Suppressor macrophage treated with lipopolysaccharide for 1 hour (primary cell): ENCODE measurements around the gene ASIP.
"Not testable (repeated sequence)": the region's sequence is repeated elsewhere in the genome, so short reads cannot be mapped to it uniquely, and the experiment has no call there.

Experiments used
- DNase-seq, 3 donors: peaks; one replicate each; pipeline ENCODE4 v3.0.0-alpha.2; 2020 to 2022

The ASIP gene

DNA sequence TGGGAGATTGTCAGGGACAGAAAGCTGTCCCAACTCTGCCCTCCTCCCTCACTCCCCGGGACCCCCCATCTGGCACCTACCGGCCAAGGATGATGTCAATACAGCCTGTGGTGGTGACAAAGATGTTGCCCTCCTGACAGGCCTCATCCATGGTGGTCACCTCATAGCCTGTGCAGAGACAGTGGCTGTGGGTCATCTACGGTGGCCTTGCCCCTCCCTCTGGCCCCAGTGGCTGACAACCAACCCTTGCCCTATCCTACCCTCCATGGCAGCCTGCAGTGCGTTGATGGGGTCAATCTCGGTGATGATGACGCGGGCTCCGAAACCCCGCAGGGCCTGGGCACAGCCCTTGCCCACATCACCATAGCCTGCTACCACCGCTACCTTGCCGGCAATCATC is 49.2 kb downstream of the ASIP start:
- DNase-seq = no peak

DNA sequence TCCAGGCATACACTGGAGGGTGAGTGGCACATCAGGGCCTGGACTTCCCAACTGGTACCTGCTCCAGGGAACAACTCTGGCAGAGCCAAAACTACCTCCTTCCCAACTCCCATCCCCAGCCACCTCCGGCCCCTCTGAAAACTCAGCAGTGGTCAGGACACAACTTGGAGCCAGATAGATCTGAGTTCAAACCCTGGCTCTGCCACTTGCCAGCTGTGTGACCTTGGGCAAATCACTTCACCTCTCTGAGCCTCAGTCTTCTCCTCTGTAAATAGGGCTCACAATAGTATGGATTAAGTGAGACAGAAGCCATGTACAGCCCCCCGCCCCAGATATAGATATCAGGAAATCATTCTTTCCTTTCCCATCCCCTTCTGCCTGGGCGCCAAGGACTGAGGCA is 51.3 kb downstream of the ASIP start:
- DNase-seq = no peak

DNA sequence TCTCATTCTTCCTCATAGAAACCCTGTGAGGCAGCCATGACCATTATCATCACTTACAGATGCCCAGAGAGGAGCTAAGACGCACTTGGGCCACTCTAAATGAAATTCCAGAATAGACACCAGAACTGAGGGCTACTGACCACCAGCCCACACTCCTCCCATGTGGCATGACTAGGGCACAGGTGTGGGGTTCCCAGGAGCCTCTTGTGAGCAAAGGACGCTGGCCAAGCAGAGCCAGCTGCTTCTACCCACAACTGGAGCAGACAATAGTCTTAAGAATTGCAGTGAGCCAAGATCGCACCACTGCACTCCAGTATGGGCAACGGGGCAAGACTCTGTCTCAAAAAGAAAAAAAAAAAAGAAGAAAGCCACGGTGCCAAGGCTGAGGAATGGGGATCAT is 51.9 kb downstream of the ASIP start:
- DNase-seq = no peak

DNA sequence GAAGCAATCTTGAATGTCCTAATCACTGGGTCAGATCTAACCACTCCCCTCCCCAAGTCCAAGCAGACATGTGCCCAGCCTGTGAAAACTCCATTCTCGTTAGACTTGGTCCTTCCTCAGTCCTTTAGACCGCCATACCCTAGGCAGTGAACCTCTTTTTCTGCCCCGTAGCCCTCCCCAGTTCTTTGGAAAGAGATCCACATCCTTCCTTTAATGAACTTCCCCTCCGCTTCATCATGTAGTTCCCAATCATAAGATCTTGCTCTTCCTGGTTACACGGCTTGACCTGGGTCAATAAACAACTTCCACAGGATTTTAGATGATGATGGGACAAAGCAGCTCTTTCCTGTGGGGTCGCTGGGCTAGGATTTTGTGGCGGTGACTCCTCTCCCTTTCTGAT is 52.4 kb downstream of the ASIP start:
- DNase-seq = no peak

DNA sequence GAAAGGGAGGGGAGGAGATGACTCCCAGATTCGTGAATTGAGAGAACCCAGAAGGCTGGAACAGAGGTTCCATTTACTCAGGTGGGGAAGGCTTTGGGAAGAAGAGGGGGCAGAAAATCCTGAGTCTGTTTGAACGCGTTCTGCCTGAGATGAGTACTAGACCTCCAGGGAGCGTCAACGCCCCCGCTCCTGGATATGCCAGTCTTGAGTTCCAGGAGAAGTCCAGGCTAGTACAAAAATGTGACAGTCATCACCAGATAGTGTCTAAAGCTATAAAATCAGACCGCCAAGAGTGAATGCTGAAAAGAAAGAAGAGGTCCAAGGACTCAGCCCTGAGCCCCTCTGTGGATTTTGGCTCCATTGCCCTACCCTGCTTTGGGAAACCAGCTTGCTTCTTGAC is 53.3 kb downstream of the ASIP start:
- no peak for DNase-seq

DNA sequence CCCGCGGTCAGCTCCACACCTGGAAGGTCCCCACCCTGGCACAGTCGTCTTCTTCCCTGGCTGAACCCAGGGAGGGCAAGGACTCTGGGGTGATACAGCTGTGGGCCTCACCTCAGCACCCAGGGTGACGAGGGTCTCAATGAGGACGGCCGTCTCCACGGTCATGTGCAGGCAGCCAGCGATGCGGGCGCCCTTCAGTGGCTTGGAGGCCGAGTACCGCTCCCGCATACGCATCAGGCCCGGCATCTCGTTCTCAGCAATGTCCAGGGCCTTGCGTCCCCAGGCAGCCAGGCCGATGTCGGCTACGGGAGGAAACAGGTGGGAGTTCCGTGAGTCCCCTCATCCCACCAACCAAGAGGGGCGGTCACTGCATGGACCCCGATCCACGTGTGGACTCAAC is 54.1 kb downstream of the ASIP start:
- DNase-seq = no peak

DNA sequence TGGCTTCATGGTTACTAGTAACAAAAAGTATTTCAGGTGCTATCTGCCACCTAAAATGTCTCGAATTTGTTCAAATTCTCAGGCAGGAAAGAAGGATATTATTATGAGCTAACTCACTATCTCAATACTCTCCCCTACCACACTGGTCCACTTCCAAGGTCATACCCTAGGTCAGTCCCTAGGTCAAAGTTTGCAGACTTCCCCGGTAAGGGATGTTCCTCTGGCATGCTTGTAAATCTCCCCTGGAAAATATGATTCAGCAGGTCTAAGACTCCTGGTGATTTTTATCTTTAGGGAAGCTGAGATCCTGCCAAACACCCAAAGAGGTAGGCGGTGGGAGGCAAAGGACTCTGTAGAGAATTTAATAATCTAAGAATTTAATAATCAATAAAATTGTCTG is 55.2 kb downstream of the ASIP start:
- no peak for DNase-seq

DNA sequence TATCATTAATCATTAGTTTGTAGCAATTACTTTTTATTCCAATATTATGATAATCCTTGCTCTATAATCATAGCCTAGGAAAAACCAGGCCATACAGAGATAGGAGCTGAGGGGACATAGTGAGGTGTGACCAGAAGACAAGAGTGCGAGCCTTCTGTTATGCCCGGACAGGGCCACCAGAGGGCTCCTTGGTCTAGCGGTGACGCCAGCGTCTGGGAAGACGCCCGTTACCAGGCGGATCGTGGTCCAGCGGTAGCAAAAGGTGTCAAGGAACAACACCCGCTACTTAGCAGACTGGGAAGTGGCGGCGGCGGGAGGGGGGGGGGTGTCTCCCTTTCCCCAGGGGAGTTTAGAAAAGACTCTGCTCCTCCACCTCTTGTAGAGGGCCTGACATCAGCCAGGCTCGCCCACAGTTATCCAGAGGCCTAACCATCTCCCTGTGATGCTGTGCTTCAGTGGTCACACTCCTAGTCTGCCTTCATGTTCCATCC is 57.1 kb downstream of the ASIP start:
- not testable (repeated sequence) for DNase-seq

DNA sequence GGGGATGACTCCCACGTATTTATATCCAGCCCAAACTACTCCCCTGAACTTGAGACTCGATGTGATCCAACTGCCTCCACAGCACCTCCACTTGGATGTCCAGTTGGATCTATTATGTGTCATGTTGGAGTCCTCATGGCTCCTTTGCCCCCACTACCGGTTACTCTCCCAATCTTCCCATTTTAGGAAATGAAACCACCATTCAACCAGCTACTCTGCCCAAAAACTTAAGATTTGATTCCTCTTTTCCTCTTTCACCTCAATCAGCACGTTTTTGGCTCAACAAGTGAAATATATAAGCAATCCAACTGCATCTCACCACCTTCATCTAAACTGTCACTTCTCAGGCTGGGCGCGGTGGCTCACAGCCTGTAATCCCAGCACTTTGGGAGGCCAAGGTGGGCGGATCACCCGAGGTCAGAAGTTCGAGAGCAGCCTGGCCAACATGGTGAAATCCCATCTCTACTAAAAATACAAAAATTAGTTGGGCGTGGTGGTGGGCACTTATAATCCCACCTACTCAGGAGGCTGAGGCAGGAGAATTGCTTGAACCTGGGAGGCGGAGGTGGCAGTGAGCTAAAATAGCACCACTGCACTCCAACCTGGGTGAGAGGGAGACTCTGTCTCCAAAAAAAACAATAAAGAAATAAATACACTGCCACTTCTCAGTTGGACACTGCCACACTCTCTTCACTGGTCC is 58.5 kb downstream of the ASIP start:
- DNase-seq = peak; percentile 47 to 60 (median 58)

DNA sequence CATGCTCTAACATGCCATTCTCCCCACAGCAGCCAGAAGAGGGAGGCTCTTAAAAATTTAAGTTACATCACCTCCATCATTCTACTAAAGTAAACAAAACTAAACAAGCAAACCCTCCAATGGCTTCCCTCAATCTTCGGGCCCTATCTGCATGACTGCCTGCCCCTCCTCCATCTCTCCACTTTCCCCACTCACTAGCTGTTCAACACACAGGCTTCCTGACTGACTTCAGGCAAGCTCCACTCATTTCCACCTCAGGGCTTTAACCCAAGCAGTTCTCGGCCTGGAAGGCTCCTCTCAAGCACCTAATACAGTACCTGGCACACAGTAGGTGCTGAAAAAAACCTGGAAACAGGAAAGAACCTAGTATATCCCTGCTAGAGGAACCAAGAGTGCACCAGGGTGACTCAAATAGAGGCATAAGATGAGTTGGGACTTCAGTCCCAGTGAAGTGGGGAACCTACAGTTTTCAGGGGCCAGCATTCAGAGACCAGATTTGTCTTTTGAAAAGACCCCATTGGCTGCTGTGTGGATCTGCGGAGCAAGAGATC is 59.1 kb downstream of the ASIP start:
- DNase-seq = no peak

DNA sequence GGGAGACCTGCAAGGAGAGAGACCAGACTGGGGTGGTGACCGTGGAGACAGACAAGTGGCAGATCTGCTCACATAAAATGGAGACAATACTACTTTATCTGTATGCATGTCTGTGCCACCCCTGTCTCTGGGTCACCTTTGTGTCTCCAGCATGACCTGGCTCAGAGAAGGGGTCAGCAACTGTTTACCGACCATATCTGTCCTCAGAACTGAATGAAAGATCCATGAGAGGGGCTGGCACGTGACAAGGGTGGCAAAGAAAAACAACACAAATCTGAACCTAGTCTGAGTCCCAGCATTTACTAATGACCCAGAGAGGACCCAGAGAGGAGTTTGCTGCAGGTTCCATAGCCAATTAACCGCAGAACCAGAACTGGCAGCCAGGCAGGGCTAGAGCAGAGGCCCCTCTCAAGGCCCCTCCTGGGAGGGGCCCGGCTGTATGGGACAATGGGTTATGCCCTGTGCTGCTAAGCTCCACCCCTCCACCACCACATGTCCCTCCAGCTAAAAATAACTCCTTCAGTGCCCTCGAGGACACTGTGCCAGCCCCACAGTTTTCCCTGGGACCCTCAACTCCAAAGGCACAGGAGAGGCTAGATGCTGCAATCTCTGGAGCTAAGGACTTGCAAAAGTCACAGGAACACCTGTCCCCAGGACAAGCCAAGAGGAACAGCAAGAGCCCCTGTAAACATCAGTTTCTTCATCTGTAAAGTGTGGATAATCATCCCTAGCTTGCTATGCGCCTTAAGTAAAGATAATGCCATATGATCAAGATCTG is 59.8 kb downstream of the ASIP start:
- no peak for DNase-seq

DNA sequence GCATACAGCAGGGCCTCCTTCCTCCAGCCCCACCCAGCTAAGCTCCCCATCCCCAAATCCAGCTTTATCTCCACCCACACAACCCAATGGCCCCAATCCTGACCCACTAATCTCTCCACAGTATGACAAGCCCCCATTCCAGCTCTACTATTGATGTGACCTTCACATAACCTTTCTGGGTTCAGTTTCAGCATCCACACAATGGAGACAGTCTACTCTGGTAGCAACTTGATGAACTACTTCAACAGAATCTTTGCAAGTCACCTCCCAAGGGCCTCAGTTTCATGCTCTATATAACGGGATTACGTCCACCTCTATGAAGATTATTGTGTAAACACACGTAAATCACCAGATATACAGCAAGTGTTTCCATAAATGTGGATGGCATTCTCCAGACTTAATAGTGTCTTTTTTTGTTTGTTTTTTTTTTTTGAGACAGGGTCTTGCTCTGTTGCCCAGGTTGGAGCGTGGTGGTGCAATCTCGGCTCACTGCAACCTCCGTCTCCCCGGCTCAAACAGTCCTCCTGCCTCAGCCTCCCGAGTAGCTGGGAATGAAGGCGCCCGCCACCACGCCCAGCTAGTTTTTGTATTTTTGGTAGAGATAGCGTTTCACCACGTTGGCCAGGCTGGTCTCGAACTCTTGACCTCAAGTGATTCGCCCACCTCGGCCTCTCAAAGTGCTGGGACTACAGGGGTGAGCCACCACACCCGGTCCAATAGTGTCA is 60.5 kb downstream of the ASIP start:
- no peak for DNase-seq

DNA sequence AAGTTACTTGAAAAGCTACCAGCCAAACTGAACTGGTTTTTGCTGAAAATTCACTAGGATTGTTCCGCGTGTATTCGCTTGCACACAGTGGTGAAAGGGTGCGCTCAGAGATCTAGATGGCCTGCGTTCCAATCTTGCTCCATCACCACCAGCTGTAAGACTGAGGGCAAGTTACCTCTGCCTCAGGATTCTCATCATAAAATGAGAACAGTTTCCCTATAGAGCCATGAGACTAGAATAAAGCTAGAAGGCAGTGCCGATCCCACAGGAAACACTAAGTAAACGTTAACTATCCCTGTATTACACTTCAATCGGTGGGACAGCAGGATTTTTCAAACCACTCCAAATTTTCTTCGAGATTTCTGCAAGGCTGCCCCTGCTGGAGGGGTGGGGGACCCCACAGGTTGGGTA is 61.1 kb downstream of the ASIP start:
- no peak for DNase-seq

DNA sequence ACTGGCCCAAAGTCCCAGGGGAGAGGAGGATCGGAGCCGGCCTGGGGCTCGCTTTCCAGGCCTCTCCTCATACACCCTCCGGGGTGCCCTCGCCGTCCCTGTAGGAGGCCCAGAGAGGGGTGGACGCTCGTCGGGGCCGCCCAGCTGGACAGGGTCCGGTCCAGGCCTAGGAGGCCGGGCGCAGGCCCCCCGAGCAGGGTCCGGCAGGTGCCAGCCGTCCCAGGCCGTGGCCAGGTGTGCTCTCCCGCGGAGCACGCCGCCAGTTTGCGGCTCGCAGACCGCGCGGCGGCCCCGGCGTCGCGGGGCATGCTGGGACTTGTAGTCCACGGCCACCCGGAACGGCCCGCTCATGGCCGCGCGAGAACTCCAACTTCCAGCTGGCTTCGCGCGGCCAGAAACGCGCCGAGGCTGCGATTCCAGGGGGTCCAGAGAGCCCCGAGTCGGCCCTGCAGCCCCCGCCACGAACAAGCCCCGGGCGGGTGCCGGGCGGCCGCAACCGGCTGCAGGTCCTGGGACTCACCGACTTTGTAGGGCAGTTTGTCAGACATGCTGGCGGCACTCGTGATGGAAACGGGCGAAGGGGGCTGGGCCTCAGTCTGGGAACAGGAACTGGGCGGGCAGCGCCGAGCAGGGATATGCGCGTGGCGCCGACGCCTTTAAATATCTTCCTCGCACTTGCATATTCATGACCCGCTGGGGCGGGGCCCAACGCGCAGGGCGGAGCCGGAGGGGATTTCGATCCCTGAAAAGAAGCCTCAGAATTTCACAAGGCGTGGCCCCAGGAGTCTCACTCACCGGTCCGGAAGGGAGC is 61.7 kb downstream of the ASIP start, which contains the start of gene AHCY:
AHCY (minus strand) TSS at position 633 of the 811 bp plus-strand sequence; CDS start at position 548, 85 bp downstream.
- DNase-seq = peak; percentile 98 to 99 (median 99)

DNA sequence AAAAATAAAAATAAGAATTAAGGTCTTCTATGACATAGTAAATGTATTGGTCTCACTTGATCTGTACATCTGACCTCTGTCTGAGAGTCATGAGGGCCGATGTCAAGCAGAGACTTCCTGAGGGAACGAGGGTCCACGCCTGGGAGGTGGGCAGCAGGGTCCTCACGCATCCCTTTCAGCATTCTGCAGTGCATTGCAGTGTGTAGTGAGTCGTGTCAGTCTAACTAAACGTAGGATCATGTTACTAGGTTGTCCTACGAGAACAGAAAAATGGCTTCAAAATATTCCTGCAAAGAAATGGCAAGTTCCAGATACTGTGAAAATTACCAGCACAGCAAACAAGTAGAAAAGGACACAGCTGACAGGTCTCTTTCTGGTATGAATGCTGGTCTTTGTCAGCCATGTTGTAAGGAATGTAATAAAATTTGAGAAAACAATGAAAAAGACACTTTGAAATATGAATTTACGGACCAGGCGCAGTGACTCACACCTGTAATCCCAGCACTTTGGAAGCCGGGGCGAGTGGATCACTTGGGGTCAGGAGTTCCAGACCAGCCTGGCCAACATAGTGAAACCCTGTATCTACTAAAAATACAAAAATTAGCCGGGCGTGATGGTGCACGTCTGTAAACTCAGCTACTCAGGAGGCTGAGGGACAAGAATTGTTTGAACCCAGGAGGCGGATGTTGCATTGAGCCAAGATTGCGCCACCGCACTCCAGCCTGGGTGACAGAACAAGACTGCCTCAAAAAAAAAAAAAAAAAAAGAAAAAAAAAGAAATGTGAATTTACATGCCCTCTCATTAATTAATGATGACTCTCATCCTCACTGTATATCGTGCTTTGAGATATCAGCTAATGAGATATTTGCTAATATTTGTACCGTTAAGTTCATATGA is 64.4 kb downstream of the ASIP start:
- DNase-seq = no peak

DNA sequence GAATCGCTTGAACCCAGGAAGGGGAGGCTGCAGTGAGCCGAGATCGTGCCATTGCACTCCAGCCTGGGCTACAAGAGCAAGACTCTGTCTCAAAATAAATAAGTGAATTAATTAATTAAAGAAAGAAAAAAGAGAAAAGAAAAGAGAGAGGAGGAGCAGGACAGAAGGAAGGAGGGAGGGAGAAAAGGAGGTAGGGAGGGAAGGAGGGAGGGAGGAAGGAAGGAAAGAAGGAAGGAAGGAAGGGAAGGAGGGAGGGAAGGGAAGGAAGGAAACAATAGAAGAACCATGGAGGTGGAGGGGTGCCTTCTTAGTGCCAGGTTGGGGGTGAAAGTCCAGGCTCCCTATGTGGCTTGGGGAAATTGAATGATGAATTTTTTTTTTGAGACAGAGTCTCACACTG is 68.5 kb downstream of the ASIP start:
- DNase-seq = no peak

DNA sequence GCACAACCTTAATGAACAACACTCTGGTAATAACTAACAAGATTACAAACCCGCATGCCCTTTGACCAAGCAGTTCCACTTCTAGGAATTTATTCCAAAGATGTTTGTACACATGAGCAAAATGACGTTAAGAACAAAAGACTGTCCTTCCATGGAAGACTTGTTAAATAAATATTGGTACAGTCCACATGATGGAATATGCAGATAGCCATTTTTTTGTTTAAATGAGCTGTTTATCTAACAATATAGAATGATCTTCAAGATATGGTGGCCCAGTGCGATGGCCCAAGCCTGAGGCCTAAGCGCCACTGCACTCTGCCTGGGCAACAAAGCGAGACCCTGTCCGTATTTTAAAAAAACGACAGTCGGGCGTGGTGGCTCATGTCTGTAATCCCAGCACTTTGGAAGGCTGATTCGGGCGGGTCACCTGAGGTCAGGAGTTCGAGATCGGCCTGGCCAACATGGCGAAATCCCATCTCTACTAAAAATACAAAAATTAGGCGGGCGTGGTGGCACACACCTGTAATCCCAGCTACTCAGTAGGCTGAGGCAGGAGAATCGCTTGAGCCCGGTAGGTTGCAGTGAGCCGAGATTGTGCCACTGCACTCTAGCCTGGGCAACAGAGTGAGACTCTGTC is 69.4 kb downstream of the ASIP start:
- no peak for DNase-seq

DNA sequence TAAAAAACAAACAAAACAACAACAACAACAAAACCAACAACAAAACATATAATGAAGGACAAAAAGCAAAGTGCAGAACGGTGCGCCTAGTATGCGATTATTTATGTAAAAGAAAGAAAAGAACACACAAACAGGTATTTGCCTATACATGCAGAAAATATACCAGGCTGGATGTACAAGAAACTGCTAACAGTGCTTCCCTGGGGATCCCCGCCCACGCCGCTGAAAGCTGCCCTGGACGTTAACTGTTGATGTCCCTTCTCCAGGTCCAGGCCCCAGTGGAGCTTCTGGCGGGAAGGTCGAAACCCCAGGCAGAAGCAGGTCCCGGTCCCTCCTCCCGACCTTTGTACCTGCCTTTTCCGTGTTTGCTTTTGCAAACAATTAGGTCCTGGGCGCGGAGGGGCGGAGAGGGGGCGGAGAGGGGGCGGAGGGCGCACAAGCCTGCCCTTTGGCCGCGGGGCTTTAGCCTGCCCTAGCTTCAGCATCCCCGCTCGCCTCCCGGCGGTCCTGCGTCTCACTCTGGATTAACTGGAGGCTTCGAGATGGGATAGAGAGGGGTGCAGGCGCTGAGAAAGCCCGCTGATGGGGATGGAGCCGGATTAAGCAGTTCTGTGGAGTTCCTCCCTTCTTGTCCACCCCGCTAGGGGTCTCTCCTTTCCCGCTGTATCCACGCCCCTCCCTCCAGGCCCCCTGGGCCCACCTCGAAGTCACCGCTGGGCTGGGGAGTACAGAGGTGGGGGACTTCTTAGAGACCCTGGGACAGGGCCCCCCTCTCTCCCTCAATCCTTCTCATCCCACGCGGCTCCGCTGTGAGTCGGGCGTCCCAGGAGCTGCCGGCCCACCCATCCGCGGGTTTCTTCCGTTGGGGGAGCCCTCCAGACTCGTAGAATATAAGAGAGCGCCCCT is 70.1 kb downstream of the ASIP start:
- peak in 1 of 3 donors; percentile 41 for DNase-seq

DNA sequence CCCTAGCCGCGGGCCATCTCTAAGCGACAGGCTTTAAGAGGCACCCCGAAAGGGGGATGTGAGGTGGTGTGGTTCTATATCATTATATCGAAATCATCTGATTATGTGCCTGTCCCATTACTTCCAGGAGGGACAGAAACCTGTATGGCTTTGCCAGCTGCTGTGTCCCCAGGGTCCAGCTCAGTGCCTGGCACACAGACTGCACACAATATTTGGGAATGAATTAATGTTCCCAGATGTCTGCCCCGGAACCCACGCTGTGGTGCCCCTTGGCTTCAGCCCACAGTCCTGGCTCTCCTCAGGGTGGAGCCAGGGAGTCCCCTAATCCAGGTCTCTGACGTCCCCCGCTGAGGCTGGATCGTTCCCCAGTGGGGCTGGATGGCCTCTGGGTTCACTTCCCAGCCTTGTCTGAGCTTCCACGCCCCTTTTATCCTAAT is 70.8 kb downstream of the ASIP start:
- no peak for DNase-seq
